Aorta (tissue), 5 donors: ENCODE data around the gene ZHX3. TPM values are rescaled to one million over a fixed set of nuclear protein-coding genes. Genes with fewer than 3 reads are reported as not detected.

Source experiments
- ATAC-seq: fragments of 200-7000 bp; cut with Tn5 transposase; one replicate; pipeline ENCODE4 v1.9.1; 2022; ENCODE audit warnings: moderate library complexity; ENCODE audit not compliant: low FRiP score
- DNase-seq, 2 donors: peaks; one replicate each; pipeline ENCODE4 v3.0.0-alpha.2; 2020
- H3K27ac ChIP-seq, 2 donors: one replicate each; pipeline ENCODE4 v1.5.1; 2013; ENCODE audit warnings: low read length in 2 of 2, mild to moderate bottlenecking in 2 of 2, moderate library complexity in 2 of 2, control low read depth in 1 of 2, inconsistent platforms in 1 of 2, low read depth in 1 of 2
- H3K27me3 ChIP-seq, 2 donors: one replicate each; pipeline ENCODE4 v1.6.1; 2013; ENCODE audit warnings: control low read depth in 1 of 2, low read length in 1 of 2, mild to moderate bottlenecking in 1 of 2, moderate library complexity in 1 of 2; ENCODE audit not compliant: insufficient read depth in 2 of 2, control insufficient read depth in 1 of 2
- H3K36me3 ChIP-seq, 2 donors: one replicate each; pipeline ENCODE4 v1.6.1; 2013; ENCODE audit warnings: control low read depth in 1 of 2, low read length in 1 of 2, mild to moderate bottlenecking in 1 of 2; ENCODE audit not compliant: insufficient read depth in 2 of 2, control insufficient read depth in 1 of 2
- H3K4me1 ChIP-seq, 2 donors: one replicate each; pipeline ENCODE4 v1.6.1; 2013; ENCODE audit warnings: low read length in 2 of 2, control low read depth in 1 of 2, mild to moderate bottlenecking in 1 of 2, moderate library complexity in 1 of 2; ENCODE audit not compliant: insufficient read depth in 2 of 2, control insufficient read depth in 1 of 2
- H3K4me3 ChIP-seq, 2 donors: one replicate each; pipeline ENCODE4 v1.5.1; 2013; ENCODE audit warnings: low read length in 2 of 2, control low read depth in 1 of 2, mild to moderate bottlenecking in 1 of 2
- H3K9me3 ChIP-seq: one replicate; pipeline ENCODE4 v1.6.1; 2013; ENCODE audit warnings: mild to moderate bottlenecking, low read length; ENCODE audit not compliant: control insufficient read depth
- WGBS, 2 donors: extraction: QIAGEN DNeasy Blood & Tissue Kit; methylation state at CpG; one replicate each; pipeline ENCODE4 v1.1.7; 2013; 5-methylcytosine and 5-hydroxymethylcytosine counted together
- intact Hi-C, 2 donors: fragments of 100-400 bp; cut with DNase I; formaldehyde crosslinking; loops; one replicate each; pipeline versions ENCODE4 v1.14.2 to v1.15.0; 2022
- polyA plus RNA-seq, 2 donors: library from polyadenylated mRNA; stranded (reverse); fragments of 200-250 nt; gene quantifications; one replicate each; pipeline ENCODE4 v1.2.3, GENCODE V29; 2013
- total RNA-seq, 2 donors: library from RNA; stranded (reverse); fragmentation: NEBNext Ultra II Directional; extraction: Animal tissue kit (Norgen Biotek cat#: 25700); gene quantifications; one replicate each; pipeline ENCODE4 v1.2.1, GENCODE V29; 2021
- donor health status: healthy with polysubstance abuse.
- donor health status: Bipolar disorder and iron deficiency.
- donor health status: DM: no; HTN: no; CAD: no.
- donor health status: DM: no; HTN: no; CAD: no.
- donor health status: DM: yes; HTN: yes; CAD: no.

Gene ZHX3
- total and polyA plus RNA-seq, 4 donors: 11.0 to 98.6 (median 38.8) TPM

DNA sequence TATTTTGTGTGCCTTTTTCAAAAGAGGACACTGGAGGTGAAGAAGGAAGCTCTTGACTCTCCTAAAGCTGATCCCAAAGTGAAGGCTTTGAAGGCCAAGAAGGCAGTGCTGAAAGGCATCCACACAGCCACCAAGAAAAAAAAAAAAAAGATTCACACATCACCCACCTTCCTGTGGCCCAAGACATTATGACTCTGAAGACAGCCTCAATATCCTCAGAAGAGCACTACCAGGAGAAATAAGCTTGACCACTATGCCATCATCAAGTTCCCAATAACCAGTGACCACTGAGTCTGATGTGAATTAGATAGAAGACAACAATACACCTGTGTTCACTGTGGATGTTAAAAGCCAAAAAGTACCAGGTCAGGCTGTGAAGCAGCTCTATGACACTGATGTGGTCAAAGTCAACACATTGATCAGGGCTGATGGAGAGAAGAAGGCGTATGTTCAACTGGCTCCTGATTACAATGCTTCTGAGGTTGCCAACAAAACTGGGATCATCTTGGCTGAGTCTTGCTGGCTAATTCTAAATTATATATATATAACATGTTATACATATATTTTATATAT lies 120.8 kb downstream of the ZHX3 start:
- DNase-seq (no peak), ATAC-seq (no peak)
- Histone ChIP-seq H3K4me3 (no peak overlapping the region), H3K27ac (no peak overlapping the region), H3K4me1 (no peaks in the 10 kb centered on the region), H3K27me3 (no peaks in the 10 kb centered on the region), H3K36me3 (peaks cover 2% of the 10 kb centered on the region in 2 donors), H3K9me3 (no peaks in the 10 kb centered on the region)
- intact Hi-C loops: no loop called here
- WGBS, 2 donors: 99 to 100% methylated on average over 1 of the region's 1 CpG

DNA sequence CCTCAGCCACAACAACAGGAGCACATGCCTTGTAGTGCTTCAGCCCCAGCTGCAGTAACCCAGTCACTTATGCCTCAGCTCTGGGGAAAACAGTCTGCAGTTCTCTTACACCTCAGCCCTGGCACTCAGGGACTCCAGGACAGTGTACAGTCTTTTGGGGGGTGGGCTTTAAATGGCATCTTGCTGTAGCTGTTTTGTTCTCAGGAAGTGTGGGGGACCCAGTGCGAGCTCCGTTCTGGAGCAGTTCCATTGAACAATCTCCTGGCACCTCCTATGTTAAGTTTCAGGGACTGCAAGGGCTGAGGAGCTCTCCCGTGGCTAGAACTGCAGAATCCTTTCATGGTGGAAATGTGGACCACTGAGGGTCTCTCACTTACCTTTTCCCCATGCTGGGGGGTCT lies 125.0 kb downstream of the ZHX3 start:
- DNase-seq (no peak), ATAC-seq (no peak)
- intact Hi-C loops: no loop called here
- 89 to 94% methylated on average over 3 of the region's 3 CpGs for WGBS, 2 donors
- Histone ChIP-seq H3K4me1 (no peaks in the 10 kb centered on the region), H3K9me3 (no peaks in the 10 kb centered on the region), H3K27me3 (no peaks in the 10 kb centered on the region), H3K27ac (no peak overlapping the region), H3K4me3 (no peak overlapping the region), H3K36me3 (peaks cover 0 to 2% of the 10 kb centered on the region in 2 donors)

GRCh38 chr20:41191562-41192500 lies 125.7 kb downstream of the ZHX3 start:
- no peak for ATAC-seq
- Histone ChIP-seq H3K4me3 (no peak overlapping the region), H3K27me3 (no peaks in the 10 kb centered on the region), H3K27ac (no peak overlapping the region), H3K36me3 (peaks cover 0 to 2% of the 10 kb centered on the region in 2 donors), H3K4me1 (no peaks in the 10 kb centered on the region), H3K9me3 (no peaks in the 10 kb centered on the region)
- intact Hi-C loops: no loop called here
- DNase-seq: no peak
- WGBS, 2 donors: 93 to 94% methylated on average over 5 of the region's 5 CpGs

GRCh38 chr20:41187668-41188067 lies 129.9 kb downstream of the ZHX3 start:
- Histone ChIP-seq H3K4me3 (no peak overlapping the region), H3K27me3 (no peaks in the 10 kb centered on the region), H3K36me3 (peaks cover 0 to 2% of the 10 kb centered on the region in 2 donors), H3K27ac (no peak overlapping the region), H3K4me1 (no peaks in the 10 kb centered on the region), H3K9me3 (no peaks in the 10 kb centered on the region)
- no peak for ATAC-seq
- intact Hi-C loops: no loop called here
- no peak for DNase-seq

DNA sequence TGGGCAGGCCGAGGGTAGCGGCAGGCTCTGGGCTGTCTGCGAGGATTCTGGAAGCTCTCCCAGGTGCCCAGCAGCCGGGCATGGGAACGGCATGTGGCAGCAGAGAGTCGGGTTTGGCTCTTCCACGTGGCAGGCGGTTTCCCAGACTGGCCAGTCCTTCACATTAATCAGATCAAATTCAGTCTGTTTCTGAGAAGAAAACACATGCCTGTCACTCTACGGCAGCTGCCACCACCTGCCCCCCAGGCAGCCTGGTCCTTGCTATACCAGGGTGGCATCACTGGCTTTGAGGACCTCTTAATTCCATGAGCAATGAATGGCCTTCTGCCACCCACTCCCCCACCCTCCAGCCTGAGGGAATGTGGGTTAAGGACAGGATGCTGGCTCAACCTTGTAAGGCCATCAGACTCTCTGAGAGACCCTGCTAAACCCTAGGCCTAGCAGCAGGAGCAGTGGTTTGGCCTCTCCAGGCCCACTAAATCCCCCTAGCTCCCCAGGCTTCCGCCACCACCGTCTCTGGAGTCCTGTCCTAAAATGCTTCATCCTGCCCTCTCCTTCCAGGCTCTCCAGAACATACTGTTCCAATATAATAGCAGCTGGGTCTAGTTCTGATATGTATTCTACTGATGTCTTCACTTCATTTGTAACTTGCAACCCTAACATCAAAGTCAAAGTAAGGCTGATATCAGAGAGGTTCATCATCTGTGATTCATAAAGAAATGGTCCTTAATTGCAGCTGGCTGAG lies 132.3 kb downstream of the ZHX3 start:
- peak; percentile 8 for ATAC-seq
- 54 to 55% methylated on average over 11 of the region's 11 CpGs for WGBS, 2 donors
- Histone ChIP-seq H3K4me1 (no peaks in the 10 kb centered on the region), H3K9me3 (no peaks in the 10 kb centered on the region), H3K4me3 (no peak overlapping the region), H3K27ac (no peak overlapping the region), H3K36me3 (peaks cover 0 to 6% of the 10 kb centered on the region in 2 donors), H3K27me3 (no peaks in the 10 kb centered on the region)
- intact Hi-C loops: no loop called here
- peak in 1 of 2 donors; percentile 63 for DNase-seq

DNA sequence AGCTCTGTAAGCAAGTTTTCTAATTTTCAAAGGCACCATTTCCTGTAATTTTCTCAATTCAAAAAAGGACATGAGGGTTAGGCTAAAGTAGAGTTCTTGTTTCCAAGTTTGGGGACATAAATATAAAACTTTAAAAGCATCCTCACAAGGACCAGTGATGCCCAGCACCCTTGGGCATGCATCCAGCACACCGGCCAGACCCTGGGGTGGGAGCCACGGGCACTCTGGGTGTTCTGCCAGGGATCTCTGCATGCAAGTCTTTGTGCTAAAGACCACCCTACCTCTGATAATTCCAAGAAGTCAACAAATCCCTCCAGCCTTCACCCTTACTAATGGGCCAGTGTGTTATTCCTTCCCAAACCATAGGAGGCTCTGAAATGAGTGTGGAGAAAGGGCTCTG lies 133.7 kb downstream of the ZHX3 start:
- intact Hi-C loops: no loop called here
- Histone ChIP-seq H3K27me3 (no peaks in the 10 kb centered on the region), H3K4me1 (peaks cover 1 to 3% of the 10 kb centered on the region in 2 donors), H3K4me3 (no peak overlapping the region), H3K36me3 (peaks cover 0 to 6% of the 10 kb centered on the region in 2 donors), H3K27ac (no peak overlapping the region), H3K9me3 (no peaks in the 10 kb centered on the region)
- DNase-seq (no peak), ATAC-seq (no peak)
- 78 to 79% methylated on average over 2 of the region's 2 CpGs for WGBS, 2 donors

- H3K27ac ChIP-seq: no peak overlapping the region
- H3K36me3 ChIP-seq: peaks cover 0 to 6% of the 10 kb centered on the region in 2 donors
- H3K9me3 ChIP-seq: no peaks in the 10 kb centered on the region
- DNase-seq (no peak), ATAC-seq (no peak)
- peaks cover 1 to 3% of the 10 kb centered on the region in 2 donors for H3K4me1 ChIP-seq
- H3K4me3 ChIP-seq: no peak overlapping the region
- H3K27me3 ChIP-seq: no peaks in the 10 kb centered on the region
- intact Hi-C loops: no loop called here
- WGBS, 2 donors: 95 to 97% methylated on average over 6 of the region's 6 CpGs
These were observed 134.1 kb downstream of the ZHX3 start for GRCh38 chr20:41183391-41183790.

- Histone ChIP-seq H3K4me3 (no peak overlapping the region), H3K27ac (no peak overlapping the region), H3K9me3 (no peaks in the 10 kb centered on the region), H3K36me3 (peaks cover 0 to 6% of the 10 kb centered on the region in 2 donors), H3K27me3 (no peaks in the 10 kb centered on the region), H3K4me1 (peaks cover 1 to 3% of the 10 kb centered on the region in 2 donors)
- peak in 1 of 2 donors; percentile 36 for DNase-seq
- WGBS, 2 donors: 95 to 96% methylated on average over 10 of the region's 10 CpGs
- ATAC-seq: no peak
- intact Hi-C loops: no loop called here
These were observed 135.0 kb downstream of the ZHX3 start for GRCh38 chr20:41182296-41183212.
